K562 (cell line): Measurements from ENCODE around the gene FAM161B. TPM values are rescaled to one million over a fixed set of nuclear protein-coding genes. Genes with fewer than 3 reads are reported as not detected.

Experiments
- ATAC-seq: fragments of 200-7000 bp; cut with Tn5 transposase; 3 replicates; pipeline ENCODE4 v1.9.1; 2020; ENCODE audit warnings: moderate library complexity
- BruUV-seq: library from RNA; stranded (reverse); fragments of 400-500 nt; replicated peaks from 2 replicates; lab custom pipeline; 2021; lab: Mats Ljungman, UMichigan
- CTCF ChIA-PET: fragments of 300-600 bp; formaldehyde crosslinking; extraction: SDS; loops from one replicate; lab custom pipeline; 2021; ENCODE audit warnings: low intra/inter-chr PET ratio; lab: Yijun Ruan, JAX
- POLR2A ChIA-PET: fragments of 300-600, 350-650 bp; sonication (Branson Sonifier 250); formaldehyde crosslinking; extraction: SDS; loops from one replicate; lab custom pipeline; 2021; ENCODE audit warnings: antibody characterized with exemption, inconsistent platforms; lab: Yijun Ruan, JAX
- DNase-seq, 4 experiments: peaks; one replicate each; pipeline versions ENCODE4 v3.0.0 to v3.0.0-alpha.2; 2011 to 2018; ENCODE audit warnings: low spot score in 3 of 4, mixed read lengths in 3 of 4; ENCODE audit errors: extremely low read depth in 1 of 4
- FAIRE-seq: peaks from 2 replicates; lab custom pipeline; 2011; peaks lifted over from hg19 to GRCh38; lab: Jason Lieb, UNC
- H2AFZ ChIP-seq: 2 replicates; pipeline ENCODE4 v1.6.0; 2011; ENCODE audit warnings: low read depth, low read length, control low read depth, inconsistent platforms
- H3K27ac ChIP-seq: fragments of 200-600 bp; 3 replicates; pipeline ENCODE4 v1.8.0; 2011; ENCODE audit warnings: low read depth, mild to moderate bottlenecking, control low read depth, inconsistent platforms, low read length, moderate library complexity, mixed read lengths; ENCODE audit errors: extremely low read depth
- H3K27me3 ChIP-seq, 2 experiments: fragments of 300-600 bp in 1 of 2; 2 replicates in 1 of 2; 3 replicates in 1 of 2; pipeline versions ENCODE4 v1.6.0 to v1.8.0; 2011; ENCODE audit warnings: inconsistent platforms in 2 of 2, low read length in 2 of 2, mild to moderate bottlenecking in 1 of 2, mixed read lengths in 1 of 2, moderate library complexity in 1 of 2; ENCODE audit not compliant: control insufficient read depth in 2 of 2, insufficient read depth in 2 of 2
- H3K36me3 ChIP-seq: fragments of 300-600 bp; 3 replicates; pipeline ENCODE4 v1.8.0; 2011; ENCODE audit warnings: mild to moderate bottlenecking, low read length, inconsistent platforms; ENCODE audit not compliant: control insufficient read depth, insufficient read depth
- H3K4me1 ChIP-seq, 2 experiments: fragments of 200-600 bp in 1 of 2; replicated peaks in 1 of 2; 2 replicates in 1 of 2; 3 replicates in 1 of 2; pipeline versions ENCODE4 v1.5.1 to v1.8.0; 2011; ENCODE audit warnings: inconsistent platforms in 2 of 2, low read length in 2 of 2, mild to moderate bottlenecking in 1 of 2, mixed read lengths in 1 of 2, moderate library complexity in 1 of 2; ENCODE audit not compliant: control insufficient read depth in 2 of 2, insufficient read depth in 2 of 2
- H3K4me2 ChIP-seq: 2 replicates; pipeline ENCODE4 v1.6.1; 2011; ENCODE audit warnings: low read length, control low read depth, inconsistent platforms, mixed read lengths; ENCODE audit not compliant: insufficient read depth
- H3K4me3 ChIP-seq: fragments of 200-600 bp; sonication (generic), shearing (Covaris generic); 2 replicates; pipeline ENCODE4 v1.5.1; 2016; ENCODE audit warnings: control low read depth, inconsistent platforms
- H3K79me2 ChIP-seq: fragments of 200-600 bp; 3 replicates; pipeline ENCODE4 v1.8.0; 2011; ENCODE audit warnings: low read length, inconsistent platforms; ENCODE audit not compliant: control insufficient read depth, insufficient read depth
- H3K9ac ChIP-seq, 2 experiments: 2 replicates each; pipeline versions ENCODE4 v1.6.0 to v1.6.1; 2011; ENCODE audit warnings: low read depth in 2 of 2, low read length in 2 of 2, control low read depth in 1 of 2, inconsistent platforms in 1 of 2, mild to moderate bottlenecking in 1 of 2, mixed read lengths in 1 of 2; ENCODE audit not compliant: insufficient read depth in 1 of 2
- H3K9me1 ChIP-seq: one replicate; pipeline ENCODE4 v1.6.0; 2011; ENCODE audit warnings: inconsistent platforms, mild to moderate bottlenecking, low read length, moderate library complexity; ENCODE audit not compliant: control insufficient read depth, insufficient read depth
- H3K9me3 ChIP-seq: replicated peaks from 2 replicates; pipeline ENCODE4 v1.5.1; 2011; ENCODE audit warnings: low read depth, low read length, inconsistent platforms; ENCODE audit not compliant: control insufficient read depth, insufficient read depth
- H4K20me1 ChIP-seq: replicated peaks from 2 replicates; pipeline ENCODE4 v1.6.1; 2011; ENCODE audit warnings: low read length, inconsistent platforms, mixed read lengths; ENCODE audit not compliant: control insufficient read depth, insufficient read depth
- FOXK1 ChIP-seq: sonication (generic); formaldehyde crosslinking; IDR thresholded peaks from 2 replicates; pipeline ENCODE4 v1.8.0; 2022; ENCODE audit warnings: missing genetic modification reagents, mild to moderate bottlenecking, borderline replicate concordance
- LARP7 ChIP-seq: fragments of 450-650 bp; IDR thresholded peaks from 2 replicates; pipeline ENCODE4 v1.6.1; 2016
- RBM34 ChIP-seq: fragments of 200-400 bp; formaldehyde crosslinking; IDR thresholded peaks from 2 replicates; pipeline ENCODE4 v1.6.1; 2018; ENCODE audit warnings: low read length, borderline replicate concordance; ENCODE audit not compliant: insufficient read depth
- STAT5B ChIP-seq: fragments of 250-450 bp; sonication (Bioruptor Pico); IDR thresholded peaks from 2 replicates; pipeline ENCODE4 v1.8.0; 2021; ENCODE audit warnings: mild to moderate bottlenecking, inconsistent platforms
- ZNF740 ChIP-seq, 3 experiments: fragments of 200-800 bp in 1 of 3; sonication (Bioruptor generic) in 1 of 3; sonication (generic) in 1 of 3; formaldehyde crosslinking in 1 of 3; IDR thresholded peaks; 2 replicates each; pipeline versions ENCODE4 v1.6.1 to v1.8.0; 2016 to 2022; ENCODE audit warnings: mild to moderate bottlenecking in 2 of 3, missing compliant biosample characterization in 2 of 3, missing genetic modification characterization in 2 of 3, missing genetic modification reagents in 1 of 3
- WGBS: fragments of 100-300 bp; shearing (Covaris generic); methylation state at CpG from one replicate; pipeline ENCODE4 v1.1.6; 2016; ENCODE audit warnings: low coverage, mixed read lengths; ENCODE audit not compliant: insufficient coverage; ENCODE audit errors: missing lambda C conversion rate; 5-methylcytosine and 5-hydroxymethylcytosine counted together
- in situ Hi-C: fragments of 300-500 bp; cut with MboI; formaldehyde crosslinking; loops from 4 replicates; pipeline ENCODE4 v1.15.0; 2018; ENCODE audit warnings: inconsistent platforms, mixed read lengths
- intact Hi-C: fragments of 100-400 bp; cut with micrococcal nuclease; formaldehyde crosslinking; loops from 2 replicates; pipeline ENCODE4 v1.14.2; 2022
- polyA plus RNA-seq, 8 experiments: library from polyadenylated mRNA; depleted of rRNA in 4 of 8; stranded (reverse) in 5 of 8; unstranded in 3 of 8; fragments of >200 nt; fragmentation: Nextera tagmentation in 2 of 8; fragmentation: Illumina TruSeq in 1 of 8; extraction: Ambion mirVana in 2 of 8; extraction: Trizol in 1 of 8; gene quantifications; 2 replicates each; pipeline versions ENCODE4 v1.2.1 to v1.2.3, GENCODE V29; 2011 to 2014; ENCODE audit warnings: inconsistent platforms in 1 of 8, missing spikeins in 1 of 8
- total RNA-seq, 7 experiments: library from RNA; depleted of rRNA in 6 of 7; stranded (reverse); fragments of >200 nt in 6 of 7; fragmentation: Illumina TruSeq in 2 of 7; extraction: Trizol in 2 of 7; gene quantifications; 2 replicates each; pipeline versions ENCODE4 v1.2.1 to v1.2.3, GENCODE V29; 2011 to 2021; ENCODE audit warnings: low replicate concordance in 1 of 7

Gene FAM161B
- total and polyA plus RNA-seq, 9 of the 15 experiments (the other 6 are each of a cell fraction or from before 2014, with no cell fraction given): 0.15 to 1.3 (median 0.84) TPM

- TF ChIP-seq RBM34: no peak
These were observed 3.8 kb upstream of the FAM161B start (continued) for GRCh38 chr14:73953731-73954130.

GRCh38 chr14:73945159-73945670, 4.7 kb downstream of the FAM161B start:
- no peak for ATAC-seq

More at GRCh38 chr14:73945159-73945670, 4.7 kb downstream of the FAM161B start:
- ChIA-PET CTCF (no interaction called here), POLR2A (no interaction called here)
- H3K36me3 ChIP-seq: no peaks in the 10 kb centered on the region
- H3K4me3 ChIP-seq: no peak overlapping the region
- BruUV-seq: no TSS peak
- no peaks in the 10 kb centered on the region for H3K9me3 ChIP-seq
- no peak overlapping the region for H3K9ac ChIP-seq
- DNase-seq: no peak
- in situ Hi-C loops (no loop called here), intact Hi-C loops (loop anchor here (10.0 kb wide), 1 partner anchor 110 kb away; no protein-coding TSS in a partner anchor)
- H3K79me2 ChIP-seq: peaks cover under 1% of the 10 kb centered on the region; the same call in 1 of the 3 replicates
- no peaks in the 10 kb centered on the region for H3K27me3 ChIP-seq
- H4K20me1 ChIP-seq: no peaks in the 10 kb centered on the region
- no peak overlapping the region for H2AFZ ChIP-seq
- no peak overlapping the region for H3K27ac ChIP-seq
- WGBS: 60% methylated on average over 4 of the region's 4 CpGs
- H3K4me2 ChIP-seq: no peak overlapping the region
- H3K4me1 ChIP-seq: peaks cover 0 to 11% of the 10 kb centered on the region in 2 experiments; a peak in 3 of 5 replicates
- TF ChIP-seq FOXK1 (CRISPR knock-in tag) (no peak), ZNF740 (CRISPR knock-in tag; IDR thresholded peaks at IDR 0.05) (no peak), ZNF740 (tag; IDR thresholded peaks at IDR 0.05) (no peak), STAT5B (CRISPR knock-in tag) (no peak), LARP7 (no peak)
- H3K9me1 ChIP-seq: no peaks in the 10 kb centered on the region
- no peak for FAIRE-seq
